Smooth muscle cell (in vitro differentiated cells): ENCODE measurements around the gene DHCR24. TPM values are rescaled to one million over a fixed set of nuclear protein-coding genes. Genes with fewer than 3 reads are reported as not detected.

Source experiments
- DNase-seq: peaks from one replicate; lab custom pipeline; 2025; ENCODE audit not compliant: unreplicated experiment; lab: John Stamatoyannopoulos, UW
- H2AFZ ChIP-seq: fragments of 200-600 bp; sonication (generic); 2 replicates; pipeline ENCODE4 v1.6.0; 2016; ENCODE audit warnings: antibody characterized with exemption, low read depth, mild to moderate bottlenecking
- H3F3A ChIP-seq: fragments of 200-600 bp; sonication (generic); 2 replicates; pipeline ENCODE4 v1.6.0; 2017; ENCODE audit warnings: antibody characterized with exemption, low read depth
- H3K27ac ChIP-seq: fragments of 200-600 bp; sonication (generic); 2 replicates; pipeline ENCODE4 v1.5.1; 2016; ENCODE audit warnings: low read depth, mild to moderate bottlenecking
- H3K27me3 ChIP-seq: fragments of 200-600 bp; sonication (generic); 2 replicates; pipeline ENCODE4 v1.6.1; 2016; ENCODE audit warnings: low read depth, mild to moderate bottlenecking
- H3K36me3 ChIP-seq: fragments of 200-600 bp; sonication (generic); 2 replicates; pipeline ENCODE4 v1.5.1; 2016; ENCODE audit warnings: low read depth
- H3K4me1 ChIP-seq: fragments of 200-600 bp; sonication (generic); 2 replicates; pipeline ENCODE4 v1.5.1; 2016; ENCODE audit warnings: low read depth
- H3K4me2 ChIP-seq: fragments of 200-600 bp; sonication (generic); 2 replicates; pipeline ENCODE4 v1.6.0; 2016; ENCODE audit warnings: mild to moderate bottlenecking
- H3K4me3 ChIP-seq: fragments of 200-600 bp; sonication (generic); 2 replicates; pipeline ENCODE4 v1.5.1; 2016; ENCODE audit warnings: mild to moderate bottlenecking
- H3K79me2 ChIP-seq: fragments of 200-600 bp; sonication (generic); 2 replicates; pipeline ENCODE4 v1.6.0; 2016; ENCODE audit warnings: low read depth, mild to moderate bottlenecking
- H3K9ac ChIP-seq: fragments of 200-600 bp; sonication (generic); 2 replicates; pipeline ENCODE4 v1.6.0; 2016; ENCODE audit warnings: low read depth
- H3K9me3 ChIP-seq: fragments of 200-600 bp; sonication (generic); replicated peaks from 2 replicates; pipeline ENCODE4 v1.5.1; 2016; ENCODE audit warnings: low read depth
- H4K20me1 ChIP-seq: fragments of 200-600 bp; sonication (generic); 2 replicates; pipeline ENCODE4 v1.6.0; 2016; ENCODE audit warnings: low read depth
- CTCF ChIP-seq: fragments of 200-600 bp; sonication (generic); IDR thresholded peaks from 2 replicates; pipeline ENCODE4 v1.5.1; 2017; ENCODE audit warnings: borderline replicate concordance, mild to moderate bottlenecking, antibody characterized with exemption; ENCODE audit not compliant: insufficient read depth, poor library complexity, severe bottlenecking
- WGBS: methylation state at CpG from one replicate; pipeline ENCODE4 v1.1.7; 2016; ENCODE audit warnings: low lambda C conversion rate; 5-methylcytosine and 5-hydroxymethylcytosine counted together
- polyA plus RNA-seq: library from polyadenylated mRNA; unstranded; fragments of >200 nt; fragmentation: Nextera tagmentation; extraction: Ambion mirVana; gene quantifications from 2 replicates; pipeline ENCODE4 v1.2.1, GENCODE V29; 2016
- total RNA-seq: library from RNA; depleted of rRNA; stranded (reverse); fragments of >200 nt; gene quantifications from 2 replicates; pipeline ENCODE4 v1.2.3, GENCODE V29; 2014

The DHCR24 gene
- total and polyA plus RNA-seq, 2 experiments from 2014 or later: 47.2 to 64.2 TPM

GRCh38 chr1:54808443-54809207 is 78.4 kb downstream of the DHCR24 start:
- no peak overlapping the region for H3K9ac ChIP-seq
- no peaks in the 10 kb centered on the region for H3K9me3 ChIP-seq
- no peak overlapping the region for H2AFZ ChIP-seq
- no peaks in the 10 kb centered on the region for H3K4me1 ChIP-seq
- H4K20me1 ChIP-seq: no peaks in the 10 kb centered on the region
- TF ChIP-seq CTCF: peak; percentile 15
- H3K79me2 ChIP-seq: no peaks in the 10 kb centered on the region
- H3K27me3 ChIP-seq: no peaks in the 10 kb centered on the region
- H3K36me3 ChIP-seq: no peaks in the 10 kb centered on the region
- no peak for DNase-seq
- H3K4me2 ChIP-seq: no peak overlapping the region
- no peaks in the 10 kb centered on the region for H3F3A ChIP-seq
- H3K27ac ChIP-seq: no peak overlapping the region
- no peak overlapping the region for H3K4me3 ChIP-seq
- WGBS: 81% methylated on average over 12 of the region's 12 CpGs

- WGBS: 89% methylated on average over 7 of the region's 7 CpGs
- no peak for DNase-seq
- no peak overlapping the region for H3K4me2 ChIP-seq
These were observed 79.2 kb downstream of the DHCR24 start for GRCh38 chr1:54807756-54808155.

GRCh38 chr1:54806931-54807611 is 79.9 kb downstream of the DHCR24 start:
- 76% methylated on average over 11 of the region's 11 CpGs for WGBS
- Histone ChIP-seq H2AFZ (no peak overlapping the region), H3K4me1 (no peaks in the 10 kb centered on the region), H3K4me2 (no peak overlapping the region), H3K9me3 (no peaks in the 10 kb centered on the region), H4K20me1 (no peaks in the 10 kb centered on the region), H3K79me2 (no peaks in the 10 kb centered on the region), H3F3A (no peaks in the 10 kb centered on the region), H3K27me3 (peaks cover 2% of the 10 kb centered on the region), H3K4me3 (no peak overlapping the region), H3K9ac (no peak overlapping the region), H3K36me3 (no peaks in the 10 kb centered on the region), H3K27ac (no peak overlapping the region)
- TF ChIP-seq CTCF: no peak
- no peak for DNase-seq

More at GRCh38 chr1:54807756-54808155, 79.2 kb downstream of the DHCR24 start:
- Histone ChIP-seq H3K4me1 (no peaks in the 10 kb centered on the region), H3K9ac (no peak overlapping the region), H3F3A (no peaks in the 10 kb centered on the region), H4K20me1 (no peaks in the 10 kb centered on the region), H3K27me3 (no peaks in the 10 kb centered on the region), H3K36me3 (no peaks in the 10 kb centered on the region), H2AFZ (no peak overlapping the region), H3K27ac (no peak overlapping the region), H3K79me2 (no peaks in the 10 kb centered on the region), H3K9me3 (no peaks in the 10 kb centered on the region), H3K4me3 (no peak overlapping the region)
- TF ChIP-seq CTCF: no peak

- no peaks in the 10 kb centered on the region for H4K20me1 ChIP-seq
- TF ChIP-seq CTCF: no peak
- no peaks in the 10 kb centered on the region for H3K79me2 ChIP-seq
- H3K9me3 ChIP-seq: no peaks in the 10 kb centered on the region
- H3K4me3 ChIP-seq: no peak overlapping the region
- no peak overlapping the region for H2AFZ ChIP-seq
- no peak overlapping the region for H3K27ac ChIP-seq
- DNase-seq: no peak
- peaks cover 13% of the 10 kb centered on the region for H3K27me3 ChIP-seq
- H3F3A ChIP-seq: no peaks in the 10 kb centered on the region
- no peak overlapping the region for H3K9ac ChIP-seq
- no peaks in the 10 kb centered on the region for H3K36me3 ChIP-seq
- WGBS: 93% methylated on average over 35 of the region's 35 CpGs
- no peak overlapping the region for H3K4me2 ChIP-seq
- H3K4me1 ChIP-seq: no peaks in the 10 kb centered on the region
These were observed 81.0 kb downstream of the DHCR24 start for GRCh38 chr1:54805981-54806381.
